Articular chondrocyte of knee joint (primary cell): ENCODE results near the gene CFC1B. TPM values are rescaled to one million over a fixed set of nuclear protein-coding genes. Genes with fewer than 3 reads are reported as not detected.

Experiments
- small RNA-seq: library from RNA; depleted of rRNA; stranded (forward); fragments of <200 nt; gene quantifications from one replicate; pipeline ENCODE3, GENCODE V24; 2012
- total RNA-seq: library from RNA; depleted of rRNA; stranded (reverse); fragments of >200 nt; gene quantifications from 2 replicates; pipeline ENCODE4 v1.2.3, GENCODE V29; 2012

CFC1B gene
- not detected in 2 replicates for total RNA-seq

GRCh38 chr2:130520992-130521391 is at the start of gene CFC1B:
TSS of gene CFC1B (plus strand) at chr2:130521222. CDS start at chr2:130521485, 263 bp downstream.

GRCh38 chr2:130509228-130509627 is 11.8 kb upstream of the CFC1B start, which contains the start of gene POTEI:
TSS of gene POTEI (minus strand) at chr2:130509328. CDS start at chr2:130509235, 93 bp downstream.

Small RNA genes lying within 50 kb of the gene (small RNA-seq; reads per million reads assigned to genes)
- gene RF00017 (not detected), gene RNU6-473P (not detected)

Other genes with a start within 250 kb of the CFC1B start
- 50.5 and 53.4 TPM in 2 replicates for gene IMP4, start 178.3 kb upstream of the CFC1B start, total RNA-seq
- gene PTPN18, start 165.2 kb upstream of the CFC1B start, total RNA-seq, result 21.8 and 26.7 TPM in 2 replicates
- not detected in 2 replicates for gene POTEI, start 11.9 kb upstream of the CFC1B start, total RNA-seq
- not detected in 2 replicates for gene CFC1, start 78.4 kb downstream of the CFC1B start, total RNA-seq
- not detected in 2 replicates for gene POTEJ, start 90.2 kb downstream of the CFC1B start, total RNA-seq
- not detected in 2 replicates for gene GPR148, start 207.8 kb downstream of the CFC1B start, total RNA-seq
- not detected in 2 replicates for gene AMER3, start 234.3 kb downstream of the CFC1B start, total RNA-seq